Measurements from ENCODE around the gene MYO18B.

DNA sequence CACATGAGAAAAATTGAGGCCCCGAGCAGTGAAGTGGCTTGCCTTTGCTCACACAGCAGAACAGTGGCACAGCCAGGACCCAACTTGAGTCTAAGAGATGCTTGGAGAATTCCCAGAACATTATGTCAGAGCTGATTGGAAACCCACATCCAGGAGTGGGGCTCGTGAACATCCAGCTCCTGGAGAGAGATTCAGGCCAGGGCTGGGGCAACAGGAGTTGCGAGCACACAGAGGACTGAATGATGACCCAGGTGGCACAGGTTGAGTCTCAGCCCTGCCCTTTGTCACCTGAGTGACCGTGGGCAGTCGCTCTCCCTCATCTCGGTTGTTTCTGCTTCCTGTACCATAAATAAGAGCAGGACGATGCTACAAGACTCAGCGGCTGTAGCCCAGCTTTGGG lies 102.6 kb downstream of the MYO18B start:
- TF ChIP-seq CTCF (IDR thresholded peaks at IDR 0.05; ENCODE audit: low read depth, low read length), result no peak
- no peak for TF ChIP-seq EZH2phosphoT487 (IDR thresholded peaks at IDR 0.05; ENCODE audit: low read depth)
